Thyroid gland (tissue), 4 donors: ENCODE measurements around the gene MTUS2.

ENCODE experiments used
- CTCF ChIP-seq, 6 experiments: fragments of 200-600 bp in 3 of 6; fragments of 450-650 bp in 3 of 6; sonication (generic) in 3 of 6; IDR thresholded peaks; one replicate each; pipeline ENCODE4 v1.5.1; 2016 to 2019; ENCODE audit warnings: antibody characterized with exemption in 6 of 6, mild to moderate bottlenecking in 2 of 6, inconsistent platforms in 1 of 6, moderate library complexity in 1 of 6
- POLR2A ChIP-seq, 2 donors: fragments of 450-650 bp; IDR thresholded peaks; one replicate each; pipeline ENCODE4 v1.6.1; 2017; ENCODE audit warnings: antibody characterized with exemption in 2 of 2, mild to moderate bottlenecking in 2 of 2, moderate library complexity in 1 of 2

DNA sequence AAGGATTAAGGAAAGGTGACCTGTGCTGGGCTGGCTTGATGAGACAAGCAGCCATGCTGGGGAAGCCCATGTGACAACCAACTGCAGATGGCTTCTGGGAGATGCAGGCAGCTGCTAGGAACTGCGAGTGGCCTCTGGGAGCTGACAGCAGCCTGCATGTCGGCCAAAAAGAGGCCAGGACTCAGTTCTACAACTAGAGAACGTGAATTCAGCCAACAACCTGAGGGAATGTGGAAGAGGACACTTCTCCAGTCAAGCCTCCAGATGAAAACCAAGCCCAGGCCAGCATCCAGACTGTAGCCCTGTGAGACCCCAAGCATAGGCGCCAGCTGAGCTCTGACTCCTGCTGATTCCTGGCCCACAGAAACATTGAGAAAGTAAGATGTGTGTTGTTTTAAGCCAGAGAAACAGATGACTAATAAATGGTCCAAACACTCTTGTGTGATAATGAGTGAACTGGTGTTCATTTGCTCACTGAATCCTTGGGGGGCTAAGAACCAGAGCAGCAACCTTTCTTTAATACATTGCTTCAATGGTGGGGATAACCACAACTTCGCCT is 730.4 kb downstream of the MTUS2 start:
- TF ChIP-seq POLR2A (IDR thresholded peaks at IDR 0.05) (no peak), CTCF (IDR thresholded peaks at IDR 0.05) (no peak)
